Common myeloid progenitor, CD34-positive (primary cell): ENCODE results near the gene PLCZ1.

Experiments used
- CTCF ChIA-PET: fragments of 350-600 bp; sonication (Branson Sonifier 250); formaldehyde crosslinking; loops from one replicate; lab custom pipeline; 2021; ENCODE audit warnings: antibody characterized with exemption; lab: Charles Lee
- POLR2A ChIA-PET: fragments of 350-600 bp; sonication (Branson Sonifier 250); formaldehyde crosslinking; loops from one replicate; lab custom pipeline; 2021; ENCODE audit warnings: antibody characterized with exemption; lab: Charles Lee
- DNase-seq, 3 donors: peaks; one replicate each; pipeline versions ENCODE4 v3.0.0 to v3.0.0-alpha.2; 2013
- H3K27ac ChIP-seq, 2 experiments: 1 replicate in 1 of 2; 2 replicates in 1 of 2; pipeline ENCODE4 v1.7.0; 2013; ENCODE audit warnings: inconsistent platforms in 2 of 2, low read length in 2 of 2, mild to moderate bottlenecking in 2 of 2, low read depth in 1 of 2, moderate library complexity in 1 of 2; ENCODE audit not compliant: severe bottlenecking in 2 of 2, insufficient read depth in 1 of 2, poor library complexity in 1 of 2
- H3K27me3 ChIP-seq, 5 experiments: replicated peaks in 2 of 5; 1 replicate in 3 of 5; 2 replicates in 2 of 5; pipeline versions ENCODE4 v1.6.1 to v1.7.0; 2013; ENCODE audit warnings: low read length in 4 of 5, mild to moderate bottlenecking in 2 of 5, moderate library complexity in 2 of 5, inconsistent platforms in 1 of 5; ENCODE audit not compliant: insufficient read depth in 5 of 5, control insufficient read depth in 4 of 5
- H3K36me3 ChIP-seq, 4 experiments: 1 replicate in 2 of 4; 2 replicates in 2 of 4; pipeline versions ENCODE4 v1.6.1 to v1.7.0; 2013; ENCODE audit warnings: low read length in 3 of 4, control low read depth in 1 of 4, mild to moderate bottlenecking in 1 of 4; ENCODE audit not compliant: control insufficient read depth in 4 of 4, insufficient read depth in 4 of 4
- H3K4me1 ChIP-seq, 4 experiments: 1 replicate in 3 of 4; 2 replicates in 1 of 4; pipeline versions ENCODE4 v1.6.1 to v1.7.1; 2013; ENCODE audit warnings: low read length in 3 of 4, mild to moderate bottlenecking in 3 of 4, control low read depth in 1 of 4, inconsistent platforms in 1 of 4, moderate library complexity in 1 of 4; ENCODE audit not compliant: control insufficient read depth in 4 of 4, insufficient read depth in 4 of 4; ENCODE audit errors: control extremely low read depth in 1 of 4
- H3K4me3 ChIP-seq, 7 experiments: 1 replicate in 4 of 7; 2 replicates in 3 of 7; pipeline versions ENCODE4 v1.5.1 to v1.7.0; 2013; ENCODE audit warnings: mild to moderate bottlenecking in 7 of 7, low read length in 6 of 7, moderate library complexity in 6 of 7, inconsistent platforms in 2 of 7, low read depth in 2 of 7, control low read depth in 1 of 7; ENCODE audit not compliant: insufficient read depth in 4 of 7, control insufficient read depth in 1 of 7; ENCODE audit errors: extremely low read depth in 1 of 7
- H3K9me3 ChIP-seq, 5 experiments: 1 replicate in 4 of 5; 2 replicates in 1 of 5; pipeline versions ENCODE4 v1.6.1 to v1.7.1; 2013; ENCODE audit warnings: low read length in 4 of 5, mild to moderate bottlenecking in 2 of 5, inconsistent platforms in 1 of 5, low read depth in 1 of 5, moderate library complexity in 1 of 5; ENCODE audit not compliant: control insufficient read depth in 4 of 5, insufficient read depth in 2 of 5; ENCODE audit errors: control extremely low read depth in 1 of 5
- WGBS: methylation state at CpG from one replicate; pipeline ENCODE4 v1.1.5; 2013; ENCODE audit not compliant: insufficient coverage; 5-methylcytosine and 5-hydroxymethylcytosine counted together

PLCZ1 gene

DNA sequence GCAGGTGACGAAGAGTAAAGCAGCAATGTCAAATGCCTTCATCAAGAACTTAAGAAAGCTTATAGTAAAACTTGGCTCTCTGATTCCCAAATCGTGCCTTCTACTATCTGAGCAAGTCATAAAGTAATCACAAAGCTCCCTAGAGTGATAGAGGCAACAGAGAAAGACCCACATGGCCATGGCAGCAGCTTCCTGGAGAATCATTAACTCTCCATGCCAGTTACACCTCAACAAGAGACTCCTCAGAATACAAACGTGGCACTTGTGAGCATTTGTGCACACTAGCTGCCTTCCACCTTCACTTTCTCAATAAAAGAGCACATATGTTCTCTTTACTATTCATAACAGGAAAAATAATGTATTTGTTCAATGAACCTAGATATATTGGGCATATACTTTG is 48.0 kb downstream of the PLCZ1 start:
- Histone ChIP-seq H3K4me3 (no peak overlapping the region), H3K9me3 (no peaks in the 10 kb centered on the region), H3K4me1 (no peaks in the 10 kb centered on the region), H3K27me3 (no peaks in the 10 kb centered on the region), H3K27ac (no peak overlapping the region), H3K36me3 (no peaks in the 10 kb centered on the region)
- POLR2A ChIA-PET, result no interaction called here
- CTCF ChIA-PET, result no interaction called here
- no peak for DNase-seq
- 100% methylated on average over 1 of the region's 3 CpGs for WGBS

- ChIA-PET POLR2A (no interaction called here), CTCF (no interaction called here)
- Histone ChIP-seq H3K4me3 (no peak overlapping the region), H3K27me3 (no peaks in the 10 kb centered on the region), H3K36me3 (no peaks in the 10 kb centered on the region), H3K4me1 (peaks cover 0 to 8% (median 0%) of the 10 kb centered on the region in 4 experiments), H3K9me3 (no peaks in the 10 kb centered on the region), H3K27ac (no peak overlapping the region)
- no CpG with 5 or more reads among the region's 1 CpG for WGBS
- DNase-seq, result no peak
Measured at GRCh38 chr12:18684430-18684829, 53.4 kb downstream of the PLCZ1 start.

DNA sequence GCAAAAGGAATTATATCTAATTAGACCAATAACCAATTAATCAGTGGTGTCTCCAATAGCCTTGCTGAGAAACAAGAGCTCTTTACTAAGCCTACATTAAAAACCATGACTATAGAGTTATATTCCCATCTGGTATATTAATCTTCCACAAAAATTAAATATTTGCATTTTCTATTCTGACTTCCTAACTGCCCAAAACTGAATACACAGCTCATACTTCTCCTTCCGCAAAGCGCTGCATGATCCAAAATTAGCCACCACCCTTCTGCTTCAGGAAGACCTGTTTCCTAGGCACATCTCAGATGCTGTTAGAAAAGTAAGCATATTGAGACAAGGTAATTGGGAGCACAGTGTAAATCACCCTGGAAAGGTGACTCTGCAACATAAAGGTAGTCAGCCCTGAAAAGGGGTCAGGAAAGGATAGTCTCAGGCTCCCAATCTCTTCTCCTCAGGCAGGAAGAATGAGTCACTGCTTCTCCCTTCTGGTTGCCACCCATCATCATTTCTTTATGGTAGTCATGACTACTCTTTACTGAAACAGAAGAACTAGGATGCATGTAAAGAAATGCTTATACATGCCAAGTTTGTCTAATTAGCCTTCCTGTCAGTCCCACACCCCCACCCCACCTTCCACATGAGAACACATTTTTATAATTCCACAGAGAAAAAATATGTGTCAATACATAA is 54.3 kb downstream of the PLCZ1 start:
- ChIA-PET CTCF (interaction anchor here (0.8 kb wide), 1 partner anchor 845 kb away, joined by 3 read pairs; no protein-coding TSS in a partner anchor), POLR2A (no interaction called here)
- Histone ChIP-seq H3K27ac (peak overlapping the region in 1 of 2 experiments; percentile 1), H3K4me1 (peaks cover 0 to 8% (median 0%) of the 10 kb centered on the region in 4 experiments), H3K27me3 (no peaks in the 10 kb centered on the region), H3K9me3 (no peaks in the 10 kb centered on the region), H3K4me3 (no peak overlapping the region), H3K36me3 (no peaks in the 10 kb centered on the region)
- no CpG with 5 or more reads among the region's 2 CpGs for WGBS
- peak; percentile 20 to 80 (median 65) for DNase-seq

DNA sequence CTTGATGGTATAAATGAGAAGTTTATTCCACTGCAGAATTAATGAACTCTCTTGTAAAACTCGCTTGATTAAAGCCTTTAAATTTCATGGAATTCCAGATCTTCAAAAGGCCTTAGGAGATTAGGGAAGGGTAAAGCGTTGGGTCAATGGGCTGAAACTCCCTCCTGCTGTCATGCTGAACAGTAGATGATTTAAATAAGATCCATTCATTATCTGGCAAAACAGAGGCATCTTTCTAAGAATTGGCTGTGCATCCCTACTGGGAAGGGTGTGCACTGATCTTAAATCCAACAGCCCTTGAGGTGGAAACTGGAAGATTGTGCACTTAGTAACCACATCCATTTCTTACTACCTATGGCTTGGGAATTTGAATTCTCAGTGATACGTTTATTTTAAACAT is 56.0 kb downstream of the PLCZ1 start:
- DNase-seq, result no peak
- no CpG with 5 or more reads among the region's 3 CpGs for WGBS
- POLR2A ChIA-PET, result no interaction called here
- H3K4me3 ChIP-seq, result no peak overlapping the region
- no peaks in the 10 kb centered on the region for H3K27me3 ChIP-seq
- no peak overlapping the region for H3K27ac ChIP-seq
- H3K36me3 ChIP-seq, result no peaks in the 10 kb centered on the region
- no peaks in the 10 kb centered on the region for H3K9me3 ChIP-seq
- H3K4me1 ChIP-seq, result peaks cover 0 to 8% (median 0%) of the 10 kb centered on the region in 4 experiments
- CTCF ChIA-PET, result no interaction called here

DNA sequence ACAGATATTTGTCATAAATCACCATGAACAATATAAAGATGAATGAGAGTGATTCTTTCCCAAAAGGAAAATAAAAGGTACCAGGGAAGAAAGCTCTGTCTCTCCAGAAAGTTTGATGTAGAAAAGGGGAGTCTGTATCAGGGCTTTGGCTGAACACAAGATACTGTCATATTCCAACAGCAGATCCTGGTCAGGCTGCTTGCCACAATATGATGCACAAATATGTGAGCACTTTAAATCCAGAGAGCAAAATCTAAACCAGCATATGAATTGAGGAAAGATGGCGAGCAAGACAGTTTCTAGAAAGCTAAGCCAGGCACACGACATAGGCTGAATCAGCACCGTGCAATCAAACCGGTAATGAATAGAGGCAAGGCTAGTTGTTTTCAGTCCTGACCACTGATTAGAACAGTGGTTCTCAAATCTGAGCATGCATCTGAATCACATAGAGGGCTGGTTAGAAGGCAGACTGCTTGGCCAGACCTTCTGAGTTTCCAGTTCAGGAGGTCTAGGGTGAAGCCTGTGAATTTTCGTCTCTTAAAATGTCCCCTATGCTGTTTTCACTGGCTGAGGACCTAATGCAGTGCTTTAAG is 60.7 kb downstream of the PLCZ1 start:
- H3K27ac ChIP-seq, result no peak overlapping the region
- ChIA-PET CTCF (no interaction called here), POLR2A (no interaction called here)
- no peaks in the 10 kb centered on the region for H3K9me3 ChIP-seq
- no peaks in the 10 kb centered on the region for H3K4me1 ChIP-seq
- H3K27me3 ChIP-seq, result no peaks in the 10 kb centered on the region
- no peak overlapping the region for H3K4me3 ChIP-seq
- no peaks in the 10 kb centered on the region for H3K36me3 ChIP-seq
- no peak for DNase-seq
- 100% methylated on average over 4 of the region's 5 CpGs for WGBS

DNA sequence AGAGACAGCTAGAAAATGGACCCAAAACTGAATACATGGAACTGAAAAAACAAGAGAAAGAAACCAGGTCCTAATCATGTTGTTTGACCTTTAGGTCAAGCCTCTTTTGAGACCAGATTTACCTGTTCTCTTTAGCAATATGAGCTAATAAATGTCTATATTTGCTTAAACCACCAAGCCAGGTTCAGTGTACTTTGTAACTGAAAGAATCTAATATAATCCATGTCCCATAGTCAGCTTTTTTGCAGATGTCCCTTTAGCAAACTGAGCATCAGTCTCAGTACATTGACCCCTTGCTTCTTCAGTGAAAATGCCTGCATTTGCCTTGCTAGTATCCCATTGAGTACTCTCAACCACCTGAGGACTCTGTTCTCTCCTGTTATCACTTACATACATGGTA is 61.7 kb downstream of the PLCZ1 start:
- Histone ChIP-seq H3K4me1 (no peaks in the 10 kb centered on the region), H3K27ac (no peak overlapping the region), H3K4me3 (no peak overlapping the region), H3K9me3 (no peaks in the 10 kb centered on the region), H3K36me3 (no peaks in the 10 kb centered on the region), H3K27me3 (no peaks in the 10 kb centered on the region)
- DNase-seq, result no peak
- CTCF ChIA-PET, result no interaction called here
- POLR2A ChIA-PET, result no interaction called here

DNA sequence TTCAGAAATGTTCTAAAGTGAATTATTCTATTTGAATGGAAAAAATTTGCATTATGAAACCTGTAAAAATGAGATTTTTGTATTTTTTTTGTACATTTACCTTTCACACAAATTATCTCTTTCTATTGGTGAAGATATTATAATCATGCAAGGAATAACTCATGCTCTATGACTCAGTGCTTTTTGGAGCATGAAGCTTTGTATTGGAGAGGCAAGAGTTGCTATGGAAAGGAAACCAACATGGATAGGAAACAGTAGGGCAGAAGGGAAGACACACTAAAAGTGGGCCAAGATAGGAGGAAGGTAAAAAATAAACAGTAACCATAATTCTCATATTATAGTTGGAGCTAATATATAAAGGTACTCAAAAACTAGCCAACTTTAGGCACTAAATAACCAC is 79.0 kb downstream of the PLCZ1 start:
- POLR2A ChIA-PET, result no interaction called here
- no peaks in the 10 kb centered on the region for H3K36me3 ChIP-seq
- DNase-seq, result no peak
- H3K4me3 ChIP-seq, result no peak overlapping the region
- peaks cover 0 to 5% (median 0%) of the 10 kb centered on the region in 5 experiments for H3K9me3 ChIP-seq
- no peaks in the 10 kb centered on the region for H3K4me1 ChIP-seq
- CTCF ChIA-PET, result interaction anchor here (0.7 kb wide), 1 partner anchor 559 kb away, joined by 3 read pairs; no protein-coding TSS in a partner anchor
- no peaks in the 10 kb centered on the region for H3K27me3 ChIP-seq
- no peak overlapping the region for H3K27ac ChIP-seq
